Measurements from ENCODE around the gene UBE2H. TPM values are rescaled to one million over a fixed set of nuclear protein-coding genes. Genes with fewer than 3 reads are reported as not detected.

UBE2H gene
- polyA plus RNA-seq, 6 donors from 2014 or later: 35.9 to 86.8 (median 55.6) TPM

- DNase-seq: peak; percentile 28
- Mint-ChIP-seq H3K4me1 (peaks cover 39 to 46% (median 46%) of the 10 kb centered on the region in 3 donors), H3K9me3 (peaks cover 0 to 5% (median 0%) of the 10 kb centered on the region in 7 donors), H3K27ac (peak overlapping the region in 3 of 6 donors; percentile 18 to 78 (median 56)), H3K4me3 (peak overlapping the region; percentile 28 to 87 (median 73)), H3K36me3 (no peaks in the 10 kb centered on the region), H3K27me3 (peaks cover 50 to 80% (median 75%) of the 10 kb centered on the region in 3 donors)
- ATAC-seq (ENCODE audit: low read depth in 2 of 2): no peak
Observed at GRCh38 chr7:129784783-129785684, 167.7 kb downstream of the UBE2H start.

- Mint-ChIP-seq H3K36me3 (no peaks in the 10 kb centered on the region), H3K27ac (no peak overlapping the region), H3K4me1 (peaks cover 39 to 46% (median 46%) of the 10 kb centered on the region in 3 donors), H3K4me3 (peak overlapping the region in 5 of 8 donors; percentile 30 to 74 (median 67)), H3K27me3 (peaks cover 45 to 74% (median 69%) of the 10 kb centered on the region in 3 donors), H3K9me3 (peaks cover 0 to 5% (median 0%) of the 10 kb centered on the region in 7 donors)
- DNase-seq: no peak
- ATAC-seq (ENCODE audit: low read depth in 2 of 2): no peak
Observed at GRCh38 chr7:129784437-129784782, 168.3 kb downstream of the UBE2H start.

GRCh38 chr7:129783584-129783919, 169.2 kb downstream of the UBE2H start:
- Mint-ChIP-seq H3K4me3 (peak overlapping the region in 7 of 8 donors; percentile 42 to 89 (median 84)), H3K27me3 (peaks cover 41 to 70% (median 60%) of the 10 kb centered on the region in 3 donors), H3K4me1 (peaks cover 39 to 50% (median 46%) of the 10 kb centered on the region in 3 donors), H3K9me3 (peaks cover 0 to 5% (median 0%) of the 10 kb centered on the region in 7 donors), H3K36me3 (no peaks in the 10 kb centered on the region), H3K27ac (no peak overlapping the region)
- DNase-seq (no peak), ATAC-seq (ENCODE audit: low read depth in 2 of 2) (no peak)

GRCh38 chr7:129782818-129783583, 169.8 kb downstream of the UBE2H start:
- Mint-ChIP-seq H3K4me1 (peaks cover 40 to 55% (median 52%) of the 10 kb centered on the region in 3 donors), H3K27ac (peak overlapping the region in 1 of 6 donors; percentile 41), H3K4me3 (peak overlapping the region; percentile 67 to 89 (median 84)), H3K9me3 (peaks cover 0 to 5% (median 0%) of the 10 kb centered on the region in 7 donors), H3K36me3 (no peaks in the 10 kb centered on the region), H3K27me3 (peaks cover 46 to 73% (median 64%) of the 10 kb centered on the region in 3 donors)
- ATAC-seq (ENCODE audit: low read depth in 2 of 2): no peak
- no peak for DNase-seq

GRCh38 chr7:129781928-129782817, 170.6 kb downstream of the UBE2H start:
- Mint-ChIP-seq H3K27me3 (peaks cover 47 to 73% (median 68%) of the 10 kb centered on the region in 3 donors), H3K27ac (peak overlapping the region in 1 of 6 donors; percentile 41), H3K36me3 (no peaks in the 10 kb centered on the region), H3K9me3 (peaks cover 0 to 5% (median 0%) of the 10 kb centered on the region in 7 donors), H3K4me3 (peak overlapping the region; percentile 67 to 89 (median 84)), H3K4me1 (peaks cover 46 to 63% (median 53%) of the 10 kb centered on the region in 3 donors)
- no peak for DNase-seq
- no peak for ATAC-seq (ENCODE audit: low read depth in 2 of 2)

DNA sequence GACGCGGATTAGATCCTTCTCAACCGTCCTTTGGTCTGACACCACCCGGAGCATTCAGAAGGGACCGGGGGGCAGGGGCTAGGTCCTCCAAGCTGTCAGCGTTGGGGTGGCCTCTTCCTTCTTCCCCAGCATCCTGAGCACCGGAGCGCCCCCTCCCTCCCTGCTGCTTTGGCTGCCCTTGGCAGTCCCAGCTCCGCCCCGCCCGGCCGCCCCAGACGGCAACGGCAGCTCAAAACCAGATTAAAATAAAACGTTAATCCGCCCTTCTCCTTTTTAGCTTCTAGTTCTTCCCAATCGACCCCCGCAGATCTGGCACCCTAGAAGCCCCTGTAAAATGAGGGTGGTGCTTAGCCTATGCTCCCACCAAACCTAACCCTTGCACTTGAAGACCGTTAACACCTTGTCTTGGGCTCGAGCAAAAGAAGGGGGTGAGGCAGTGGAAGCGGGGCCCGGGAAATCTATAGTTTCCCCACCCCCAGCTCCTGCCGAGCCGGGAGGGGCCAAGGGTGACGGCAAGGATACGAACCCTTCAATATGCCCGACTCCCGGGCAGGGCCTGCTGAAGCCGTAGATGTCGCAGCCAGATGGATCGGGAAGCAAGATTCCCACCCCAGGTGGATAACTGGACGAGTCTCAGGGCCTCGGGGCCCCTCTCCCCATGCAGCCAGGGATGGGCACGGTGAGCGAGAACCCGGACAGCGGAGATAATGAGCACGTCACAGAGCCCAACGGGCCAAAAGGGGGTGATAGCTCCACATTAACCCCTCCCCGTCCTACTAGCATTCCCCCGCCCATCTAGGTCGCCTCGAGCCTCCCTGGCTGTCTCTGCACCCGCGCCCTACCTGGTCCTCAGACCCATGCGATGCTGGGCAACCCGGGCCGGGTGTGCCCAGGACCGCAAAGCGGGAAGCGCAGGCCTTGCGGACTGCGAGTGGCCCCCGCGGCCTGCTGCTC, 171.5 kb downstream of the UBE2H start:
- peak overlapping the region in 3 of 6 donors; percentile 79 to 89 (median 82) for H3K27ac Mint-ChIP-seq

More for the DNA sequence above, 171.5 kb downstream of the UBE2H start:
- peak overlapping the region; percentile 83 to 95 (median 88) for H3K4me3 Mint-ChIP-seq
- peaks cover 49 to 73% (median 65%) of the 10 kb centered on the region in 3 donors for H3K27me3 Mint-ChIP-seq
- H3K36me3 Mint-ChIP-seq: no peaks in the 10 kb centered on the region
- DNase-seq: no peak
- peaks cover 44 to 62% (median 49%) of the 10 kb centered on the region in 3 donors for H3K4me1 Mint-ChIP-seq
- no peak for ATAC-seq (ENCODE audit: low read depth in 2 of 2)
- H3K9me3 Mint-ChIP-seq: peaks cover 0 to 5% (median 0%) of the 10 kb centered on the region in 7 donors

Other genes starting within 250 kb of the UBE2H start
- 10 to 100 TPM in 5 of 6 donors, 1 to 10 TPM in 1; 8.4 to 38.8 (median 11.9) TPM for gene ZC3HC1, start 98.4 kb upstream of the UBE2H start, polyA plus RNA-seq (ENCODE audit: low read depth in 6 of 6)
- 1 to 10 TPM; 1.4 to 6.5 (median 3.5) TPM for gene KLHDC10, start 117.6 kb upstream of the UBE2H start, polyA plus RNA-seq (ENCODE audit: low read depth in 6 of 6)

All from naive B cell (primary cell).